K562 (cell line): Measurements from ENCODE around the gene GAL3ST1. TPM values are rescaled to one million over a fixed set of nuclear protein-coding genes. Genes with fewer than 3 reads are reported as not detected.

Experiments used
- ARID1B ChIP-seq: fragments of 450-650 bp; IDR thresholded peaks from 2 replicates; pipeline ENCODE4 v1.6.1; 2016; ENCODE audit warnings: antibody characterized with exemption, mild to moderate bottlenecking, inconsistent platforms
- BDP1 ChIP-seq: IDR thresholded peaks from 3 replicates; pipeline ENCODE4 v1.6.1; 2011; ENCODE audit not compliant: insufficient read length, insufficient read depth
- CAMTA2 ChIP-seq: fragments of 250-450 bp; sonication (Bioruptor Pico); conservative IDR thresholded peaks from 2 replicates; pipeline ENCODE4 v1.5.1; 2022
- ESRRA ChIP-seq: fragments of 450-650 bp; IDR thresholded peaks from 2 replicates; pipeline ENCODE4 v1.6.1; 2014; ENCODE audit warnings: low read depth, mild to moderate bottlenecking, moderate library complexity, borderline replicate concordance
- HDAC3 ChIP-seq: fragments of 450-650 bp; IDR thresholded peaks from 2 replicates; pipeline ENCODE4 v1.6.1; 2018; ENCODE audit warnings: borderline replicate concordance, mild to moderate bottlenecking, moderate library complexity; ENCODE audit not compliant: partially characterized antibody
- ILK ChIP-seq: fragments of 450-650 bp; IDR thresholded peaks from 2 replicates; pipeline ENCODE4 v1.6.1; 2016; ENCODE audit warnings: missing genetic modification characterization, low read depth, mild to moderate bottlenecking, missing compliant biosample characterization, moderate library complexity, borderline replicate concordance
- IRF2 ChIP-seq: sonication (generic); formaldehyde crosslinking; IDR thresholded peaks from 2 replicates; pipeline ENCODE4 v1.8.1; 2022; ENCODE audit warnings: mild to moderate bottlenecking, missing genetic modification reagents
- MEIS2 ChIP-seq: fragments of 450-650 bp; IDR thresholded peaks from 2 replicates; pipeline ENCODE4 v1.6.1; 2014; ENCODE audit warnings: mild to moderate bottlenecking; ENCODE audit not compliant: partially characterized antibody
- MTA2 ChIP-seq: fragments of 450-650 bp; IDR thresholded peaks from 2 replicates; pipeline ENCODE4 v1.6.1; 2016; ENCODE audit warnings: low read depth
- MXD1 ChIP-seq: fragments of 250-450 bp; sonication (Bioruptor Pico); IDR thresholded peaks from 2 replicates; pipeline ENCODE4 v1.8.0; 2021; ENCODE audit warnings: borderline replicate concordance, mild to moderate bottlenecking, moderate library complexity; ENCODE audit not compliant: poor library complexity, severe bottlenecking
- MXI1 ChIP-seq: IDR thresholded peaks from 2 replicates; pipeline ENCODE4 v1.6.1; 2011; ENCODE audit warnings: low read depth, mild to moderate bottlenecking, improper control_type of control experiment, low read length
- NFIX ChIP-seq: fragments of 250-450 bp; sonication (Bioruptor Pico); IDR thresholded peaks from 2 replicates; pipeline ENCODE4 v1.4.0; 2020; ENCODE audit warnings: low read depth, mild to moderate bottlenecking, moderate library complexity
- PCBP1 ChIP-seq: fragments of 200-400 bp; formaldehyde crosslinking; IDR thresholded peaks from 2 replicates; pipeline ENCODE4 v1.6.1; 2018; ENCODE audit warnings: mild to moderate bottlenecking, low read depth, low read length; ENCODE audit not compliant: poor library complexity, severe bottlenecking
- POLR2AphosphoS5 ChIP-seq: IDR thresholded peaks from 2 replicates; pipeline ENCODE4 v1.6.1; 2011; ENCODE audit warnings: mild to moderate bottlenecking, low read depth, low read length, moderate library complexity; ENCODE audit not compliant: control insufficient read depth, insufficient read depth
- PREB ChIP-seq: sonication (generic); formaldehyde crosslinking; IDR thresholded peaks from 2 replicates; pipeline ENCODE4 v1.8.1; 2023; ENCODE audit warnings: mild to moderate bottlenecking, missing genetic modification reagents
- RFX7 ChIP-seq: fragments of 250-450 bp; sonication (Bioruptor Pico); IDR thresholded peaks from 2 replicates; pipeline ENCODE4 v1.5.1; 2021; ENCODE audit warnings: mild to moderate bottlenecking
- SIN3B ChIP-seq: fragments of 450-650 bp; IDR thresholded peaks from 2 replicates; pipeline ENCODE4 v1.6.1; 2017; ENCODE audit warnings: low read depth, mild to moderate bottlenecking, moderate library complexity
- SNRNP70 ChIP-seq: fragments of 200-400 bp; formaldehyde crosslinking; optimal IDR thresholded peaks from 2 replicates; pipeline ENCODE3; 2017; ENCODE audit warnings: low read depth, low read length
- TEAD4 ChIP-seq, 2 experiments: sonication (generic) in 1 of 2; formaldehyde crosslinking in 1 of 2; IDR thresholded peaks; 2 replicates each; pipeline versions ENCODE4 v1.6.1 to v1.8.0; 2012 to 2022; ENCODE audit warnings: borderline replicate concordance in 1 of 2, inconsistent platforms in 1 of 2, low read length in 1 of 2, mild to moderate bottlenecking in 1 of 2, missing genetic modification reagents in 1 of 2
- TRIM24 ChIP-seq, 2 experiments: fragments of 450-650 bp; IDR thresholded peaks; 2 replicates each; pipeline ENCODE4 v1.6.1; 2016
- ZEB2 ChIP-seq: fragments of 450-650 bp; IDR thresholded peaks from 2 replicates; pipeline ENCODE4 v1.6.1; 2016
- ZFP1 ChIP-seq: fragments of 450-650 bp; formaldehyde crosslinking; IDR thresholded peaks from 2 replicates; pipeline ENCODE4 v1.4.0; 2020; ENCODE audit warnings: mild to moderate bottlenecking, mixed read lengths
- ZNF253 ChIP-seq: fragments of 250-450 bp; sonication (Bioruptor Pico); conservative IDR thresholded peaks from 2 replicates; pipeline ENCODE4 v1.6.1; 2021; ENCODE audit warnings: mild to moderate bottlenecking
- ZNF324 ChIP-seq: fragments of 250-450 bp; sonication (Bioruptor Pico); IDR thresholded peaks from 2 replicates; pipeline ENCODE4 v1.4.0; 2020; ENCODE audit warnings: mild to moderate bottlenecking
- ZNF780A ChIP-seq: fragments of 250-450 bp; sonication (Bioruptor Pico); IDR thresholded peaks from 2 replicates; pipeline ENCODE4 v1.5.0; 2021; ENCODE audit warnings: mild to moderate bottlenecking
- polyA plus RNA-seq, 8 experiments: library from polyadenylated mRNA; depleted of rRNA in 4 of 8; stranded (reverse) in 5 of 8; unstranded in 3 of 8; fragments of >200 nt; fragmentation: Nextera tagmentation in 2 of 8; fragmentation: Illumina TruSeq in 1 of 8; extraction: Ambion mirVana in 2 of 8; extraction: Trizol in 1 of 8; gene quantifications; 2 replicates each; pipeline versions ENCODE4 v1.2.1 to v1.2.3, GENCODE V29; 2011 to 2014; ENCODE audit warnings: inconsistent platforms in 1 of 8, missing spikeins in 1 of 8
- total RNA-seq, 7 experiments: library from RNA; depleted of rRNA in 6 of 7; stranded (reverse); fragments of >200 nt in 6 of 7; fragmentation: Illumina TruSeq in 2 of 7; extraction: Trizol in 2 of 7; gene quantifications; 2 replicates each; pipeline versions ENCODE4 v1.2.1 to v1.2.3, GENCODE V29; 2011 to 2021; ENCODE audit warnings: low replicate concordance in 1 of 7
- TF ChIP-seq, protein P1 (sequence below): sonication (generic); formaldehyde crosslinking; IDR thresholded peaks from 2 replicates; pipeline ENCODE4 v1.8.1; 2022; ENCODE audit warnings: missing genetic modification reagents

The GAL3ST1 gene
- total and polyA plus RNA-seq, 9 of the 15 experiments (the other 6 are each of a cell fraction or from before 2014, with no cell fraction given), result 0.03 to 1.9 (median 0.33) TPM; not detected in 1

DNA sequence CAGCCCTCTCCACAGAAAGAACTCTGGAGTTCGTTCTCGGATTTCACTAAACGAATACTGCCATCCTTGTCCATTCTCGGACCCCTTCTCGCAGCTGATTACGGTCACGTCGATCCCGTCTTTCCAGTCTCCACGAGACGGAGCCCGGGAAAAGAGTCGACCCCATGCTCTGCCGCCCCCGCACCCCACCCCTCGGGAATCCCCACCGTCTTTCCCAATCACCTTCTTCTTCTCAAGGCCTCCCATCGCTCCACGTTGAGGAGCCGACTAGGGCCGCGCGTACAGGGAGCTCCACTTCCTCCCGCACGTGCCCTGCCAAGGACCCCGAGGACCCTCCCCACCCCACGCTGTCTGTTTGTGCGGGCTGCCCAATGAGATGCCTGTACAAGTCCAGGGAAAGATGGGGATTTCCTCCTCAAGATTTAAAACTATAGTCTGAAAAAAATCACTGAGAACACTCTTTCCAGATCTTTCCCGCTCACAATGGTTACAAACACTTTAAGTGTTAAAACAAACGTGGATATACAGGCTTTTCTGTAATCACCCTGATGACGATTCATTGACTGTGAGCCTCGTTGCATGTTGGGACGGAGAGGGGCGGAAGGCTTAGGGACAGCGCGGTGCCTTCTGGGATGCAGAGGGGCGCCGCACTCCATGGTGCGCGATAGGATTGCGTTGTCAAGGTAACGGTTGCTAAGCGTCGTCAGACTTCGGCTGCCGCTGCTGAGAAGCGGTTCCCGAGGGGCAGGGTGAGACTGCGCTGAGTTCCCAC is 17.3 kb upstream of the GAL3ST1 start, which contains the start of gene PES1 (continued):
- no peak for TF ChIP-seq TEAD4 (IDR thresholded peaks at IDR 0.05; ENCODE audit: low read length)
- no peak for TF ChIP-seq TEAD4 (CRISPR knock-in tag; IDR thresholded peaks at IDR 0.05; ENCODE audit: borderline replicate concordance)
- TF ChIP-seq HDAC3, result no peak
- TF ChIP-seq ESRRA, result no peak
- no peak for TF ChIP-seq ZNF324 (CRISPR knock-in tag)
- TF ChIP-seq, protein P1, sequence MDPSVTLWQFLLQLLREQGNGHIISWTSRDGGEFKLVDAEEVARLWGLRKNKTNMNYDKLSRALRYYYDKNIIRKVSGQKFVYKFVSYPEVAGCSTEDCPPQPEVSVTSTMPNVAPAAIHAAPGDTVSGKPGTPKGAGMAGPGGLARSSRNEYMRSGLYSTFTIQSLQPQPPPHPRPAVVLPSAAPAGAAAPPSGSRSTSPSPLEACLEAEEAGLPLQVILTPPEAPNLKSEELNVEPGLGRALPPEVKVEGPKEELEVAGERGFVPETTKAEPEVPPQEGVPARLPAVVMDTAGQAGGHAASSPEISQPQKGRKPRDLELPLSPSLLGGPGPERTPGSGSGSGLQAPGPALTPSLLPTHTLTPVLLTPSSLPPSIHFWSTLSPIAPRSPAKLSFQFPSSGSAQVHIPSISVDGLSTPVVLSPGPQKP (CRISPR knock-in tag), result no peak
- TF ChIP-seq IRF2, result no peak
- TF ChIP-seq RFX7 (CRISPR knock-in tag), result no peak
- no peak for TF ChIP-seq ZFP1 (CRISPR knock-in tag)
- no peak for TF ChIP-seq PCBP1
- peak; percentile 48; the same call in 1 of the 2 replicates for TF ChIP-seq POLR2AphosphoS5
- no peak for TF ChIP-seq NFIX (CRISPR knock-in tag)
- no peak for TF ChIP-seq ZEB2
- peak; percentile 7 for TF ChIP-seq MEIS2
- TF ChIP-seq PREB (CRISPR knock-in tag), result no peak
- TF ChIP-seq ZNF780A (CRISPR knock-in tag), result no peak
- no peak for TF ChIP-seq TRIM24 (IDR thresholded peaks at IDR 0.05)
- no peak for TF ChIP-seq CAMTA2
- no peak for TF ChIP-seq ILK (tag)
- TF ChIP-seq MTA2, result no peak
- no peak for TF ChIP-seq ZNF253 (CRISPR knock-in tag)
- no peak for TF ChIP-seq SIN3B
- peak; percentile 99 for TF ChIP-seq MXI1
- TF ChIP-seq SNRNP70, result no peak
- no peak for TF ChIP-seq BDP1
- TF ChIP-seq ARID1B, result no peak
- peak; percentile 94 for TF ChIP-seq MXD1 (CRISPR knock-in tag)
